HuH-7 (cell line): Measurements from ENCODE around the gene CLEC12A.

Source experiments
- DNase-seq: peaks from one replicate; pipeline ENCODE4 v3.0.0; 2011; ENCODE audit warnings: low spot score

Gene CLEC12A

GRCh38 chr12:10033783-10034545, 62.8 kb downstream of the CLEC12A start:
- no peak for DNase-seq
